Measurements from ENCODE around the gene HNRNPA3. TPM values are rescaled to one million over a fixed set of nuclear protein-coding genes. Genes with fewer than 3 reads are reported as not detected.
A peak's percentile ranks its signal among the peaks of the same experiment; 100 is the strongest.

The HNRNPA3 gene
- total RNA-seq, 1 donor from 2014 or later = 136 TPM

DNA sequence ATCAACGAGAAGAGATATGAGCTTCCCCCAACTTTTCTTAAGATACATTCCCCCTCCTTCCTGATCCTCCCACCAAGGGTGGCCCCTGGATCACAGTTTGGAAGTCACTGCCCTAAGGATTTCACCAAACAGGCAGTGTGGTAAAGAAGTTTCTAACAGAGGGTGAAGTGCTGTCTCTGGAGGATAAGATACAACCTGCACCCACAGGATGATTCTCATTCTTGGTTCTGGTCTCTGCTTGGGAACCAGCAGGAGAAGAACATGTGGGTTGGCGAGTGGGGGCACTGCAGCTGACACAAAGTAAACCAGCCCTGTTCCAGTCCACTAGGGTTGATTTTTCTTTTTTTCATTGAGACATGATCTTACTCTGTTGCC lies 42.6 kb downstream of the HNRNPA3 start:
- no peaks in the 10 kb centered on the region for H3K9me3 Mint-ChIP-seq (ENCODE audit: unreplicated experiment)
- H3K4me1 Mint-ChIP-seq (ENCODE audit: unreplicated experiment) = peaks cover 87% of the 10 kb centered on the region
- no peak overlapping the region for H3K27ac Mint-ChIP-seq (ENCODE audit: unreplicated experiment)
- H3K4me3 Mint-ChIP-seq (ENCODE audit: unreplicated experiment) = no peak overlapping the region
- TF ChIP-seq, protein P1, sequence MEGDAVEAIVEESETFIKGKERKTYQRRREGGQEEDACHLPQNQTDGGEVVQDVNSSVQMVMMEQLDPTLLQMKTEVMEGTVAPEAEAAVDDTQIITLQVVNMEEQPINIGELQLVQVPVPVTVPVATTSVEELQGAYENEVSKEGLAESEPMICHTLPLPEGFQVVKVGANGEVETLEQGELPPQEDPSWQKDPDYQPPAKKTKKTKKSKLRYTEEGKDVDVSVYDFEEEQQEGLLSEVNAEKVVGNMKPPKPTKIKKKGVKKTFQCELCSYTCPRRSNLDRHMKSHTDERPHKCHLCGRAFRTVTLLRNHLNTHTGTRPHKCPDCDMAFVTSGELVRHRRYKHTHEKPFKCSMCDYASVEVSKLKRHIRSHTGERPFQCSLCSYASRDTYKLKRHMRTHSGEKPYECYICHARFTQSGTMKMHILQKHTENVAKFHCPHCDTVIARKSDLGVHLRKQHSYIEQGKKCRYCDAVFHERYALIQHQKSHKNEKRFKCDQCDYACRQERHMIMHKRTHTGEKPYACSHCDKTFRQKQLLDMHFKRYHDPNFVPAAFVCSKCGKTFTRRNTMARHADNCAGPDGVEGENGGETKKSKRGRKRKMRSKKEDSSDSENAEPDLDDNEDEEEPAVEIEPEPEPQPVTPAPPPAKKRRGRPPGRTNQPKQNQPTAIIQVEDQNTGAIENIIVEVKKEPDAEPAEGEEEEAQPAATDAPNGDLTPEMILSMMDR (IDR thresholded peaks at IDR 0.05) = no peak
- no peak for DNase-seq (ENCODE audit: extremely low spot score, unreplicated experiment)
- peaks cover 27% of the 10 kb centered on the region for H3K36me3 Mint-ChIP-seq (ENCODE audit: unreplicated experiment)
- H3K27me3 Mint-ChIP-seq (ENCODE audit: unreplicated experiment) = no peaks in the 10 kb centered on the region

DNA sequence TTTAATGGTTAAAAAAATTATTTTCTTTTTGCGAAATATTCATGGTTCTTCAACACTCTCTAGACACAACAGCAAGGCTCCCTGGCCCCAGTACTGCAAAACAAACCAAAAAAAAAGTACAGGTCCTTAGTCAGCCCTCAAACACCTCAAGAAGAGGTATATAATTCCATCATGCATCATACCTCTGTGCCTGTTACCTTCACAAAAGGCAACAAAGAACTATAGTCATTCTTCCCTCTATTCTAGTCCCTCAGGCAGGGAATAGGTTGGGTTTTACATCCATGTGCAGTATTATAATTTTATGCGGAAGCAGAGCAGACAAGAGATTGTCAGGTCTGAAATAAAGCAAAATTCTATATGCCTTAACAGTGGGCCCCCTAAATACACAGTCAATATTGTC lies 43.4 kb downstream of the HNRNPA3 start:
- H3K27me3 Mint-ChIP-seq (ENCODE audit: unreplicated experiment) = no peaks in the 10 kb centered on the region
- TF ChIP-seq, protein P1 (IDR thresholded peaks at IDR 0.05) = no peak
- peaks cover 86% of the 10 kb centered on the region for H3K4me1 Mint-ChIP-seq (ENCODE audit: unreplicated experiment)
- H3K36me3 Mint-ChIP-seq (ENCODE audit: unreplicated experiment) = peaks cover 27% of the 10 kb centered on the region
- H3K27ac Mint-ChIP-seq (ENCODE audit: unreplicated experiment) = peak overlapping the region; percentile 28
- H3K4me3 Mint-ChIP-seq (ENCODE audit: unreplicated experiment) = no peak overlapping the region
- no peak for DNase-seq (ENCODE audit: extremely low spot score, unreplicated experiment)
- H3K9me3 Mint-ChIP-seq (ENCODE audit: unreplicated experiment) = no peaks in the 10 kb centered on the region

DNA sequence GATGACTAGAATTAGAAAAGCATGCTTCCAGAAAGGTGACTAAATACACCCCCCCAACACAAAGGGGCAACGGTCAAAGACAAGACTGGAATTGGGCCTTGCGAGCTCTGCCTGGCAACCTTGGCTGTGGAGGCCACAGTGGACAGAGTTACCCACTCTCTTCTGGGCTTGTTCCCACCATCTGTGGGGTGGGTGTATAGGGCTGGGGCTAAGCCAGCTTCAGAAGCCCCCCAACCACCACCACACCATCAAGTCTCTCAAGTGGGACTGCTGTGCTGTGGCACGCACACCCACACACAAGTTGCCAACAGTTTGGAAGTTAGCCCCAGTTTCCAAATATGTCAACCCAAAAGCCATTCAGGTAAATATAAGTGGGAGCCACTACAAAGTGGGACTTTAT lies 44.1 kb downstream of the HNRNPA3 start:
- peak overlapping the region; percentile 28 for H3K27ac Mint-ChIP-seq (ENCODE audit: unreplicated experiment)
- peaks cover 24% of the 10 kb centered on the region for H3K36me3 Mint-ChIP-seq (ENCODE audit: unreplicated experiment)
- TF ChIP-seq, protein P1 (IDR thresholded peaks at IDR 0.05) = no peak
- H3K27me3 Mint-ChIP-seq (ENCODE audit: unreplicated experiment) = no peaks in the 10 kb centered on the region
- H3K4me3 Mint-ChIP-seq (ENCODE audit: unreplicated experiment) = no peak overlapping the region
- peaks cover 88% of the 10 kb centered on the region for H3K4me1 Mint-ChIP-seq (ENCODE audit: unreplicated experiment)
- no peak for DNase-seq (ENCODE audit: extremely low spot score, unreplicated experiment)
- no peaks in the 10 kb centered on the region for H3K9me3 Mint-ChIP-seq (ENCODE audit: unreplicated experiment)

DNA sequence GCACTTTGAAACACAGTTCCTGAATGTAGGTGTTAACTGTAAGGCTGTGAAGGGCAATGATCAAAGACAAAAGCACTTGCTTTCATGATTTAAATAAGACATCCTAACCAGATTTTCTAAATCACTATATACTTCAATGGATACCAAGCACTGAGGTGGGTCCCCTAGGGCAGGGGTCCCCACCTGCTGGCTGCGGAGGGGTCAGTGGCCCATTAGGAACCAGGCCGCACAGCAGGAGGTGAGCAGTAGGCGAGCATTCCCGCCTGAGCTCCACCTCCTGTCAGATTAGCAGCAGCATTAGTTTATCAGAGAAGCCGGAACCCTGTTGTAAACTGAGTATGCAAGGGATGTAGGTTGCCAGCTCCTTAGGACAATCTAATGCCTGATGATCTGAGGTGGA lies 44.9 kb downstream of the HNRNPA3 start:
- H3K9me3 Mint-ChIP-seq (ENCODE audit: unreplicated experiment) = no peaks in the 10 kb centered on the region
- H3K27me3 Mint-ChIP-seq (ENCODE audit: unreplicated experiment) = no peaks in the 10 kb centered on the region
- peaks cover 24% of the 10 kb centered on the region for H3K36me3 Mint-ChIP-seq (ENCODE audit: unreplicated experiment)
- no peak for DNase-seq (ENCODE audit: extremely low spot score, unreplicated experiment)
- no peak overlapping the region for H3K4me3 Mint-ChIP-seq (ENCODE audit: unreplicated experiment)
- H3K4me1 Mint-ChIP-seq (ENCODE audit: unreplicated experiment) = peaks cover 86% of the 10 kb centered on the region
- TF ChIP-seq, protein P1 (IDR thresholded peaks at IDR 0.05) = no peak
- H3K27ac Mint-ChIP-seq (ENCODE audit: unreplicated experiment) = no peak overlapping the region

DNA sequence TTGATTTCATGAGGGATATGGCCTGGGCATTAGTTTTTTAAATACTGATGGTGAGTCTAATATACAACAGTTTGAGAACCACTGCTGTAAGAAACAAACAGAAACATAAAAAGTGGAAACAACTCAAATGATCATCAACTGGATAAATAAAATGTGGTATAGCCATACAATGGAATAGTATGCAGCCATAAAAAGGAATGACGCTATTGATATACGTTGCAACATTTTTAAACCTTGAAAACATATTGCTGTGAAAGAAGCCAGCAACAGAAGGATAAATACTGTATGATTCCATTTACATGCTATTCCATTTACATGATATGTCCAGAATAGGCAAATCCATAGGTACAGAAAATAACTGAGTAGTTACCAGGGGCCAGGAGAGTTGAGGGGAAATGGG lies 45.5 kb downstream of the HNRNPA3 start:
- TF ChIP-seq, protein P1 (IDR thresholded peaks at IDR 0.05) = no peak
- no peak for DNase-seq (ENCODE audit: extremely low spot score, unreplicated experiment)
- Mint-ChIP-seq H3K9me3 (ENCODE audit: unreplicated experiment) (no peaks in the 10 kb centered on the region), H3K36me3 (ENCODE audit: unreplicated experiment) (peaks cover 21% of the 10 kb centered on the region), H3K27ac (ENCODE audit: unreplicated experiment) (no peak overlapping the region), H3K4me1 (ENCODE audit: unreplicated experiment) (peaks cover 80% of the 10 kb centered on the region), H3K27me3 (ENCODE audit: unreplicated experiment) (no peaks in the 10 kb centered on the region), H3K4me3 (ENCODE audit: unreplicated experiment) (no peak overlapping the region)
